ENCODE results near the gene ADGRG1. TPM values are rescaled to one million over a fixed set of nuclear protein-coding genes. Genes with fewer than 3 reads are reported as not detected.
"Not testable (repeated sequence)": the region's sequence is repeated elsewhere in the genome, so short reads cannot be mapped to it uniquely, and the experiment has no call there.

The ADGRG1 gene
- total RNA-seq, 2 donors from 2014 or later, result 0.65 to 1.3 TPM

DNA sequence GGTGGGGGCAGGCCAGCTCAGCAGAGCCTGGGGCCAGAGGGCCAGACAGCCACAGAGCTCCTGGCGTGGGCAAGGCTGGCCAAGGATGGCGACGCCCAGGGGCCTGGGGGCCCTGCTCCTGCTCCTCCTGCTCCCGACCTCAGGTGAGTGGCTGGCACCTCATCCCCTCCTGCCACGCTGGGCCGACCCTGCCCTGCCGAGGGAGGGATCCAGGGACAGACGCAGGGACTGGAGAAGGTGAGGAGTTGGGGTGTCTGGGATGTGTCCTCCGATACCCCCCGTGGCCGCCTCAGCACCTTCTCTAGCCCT lies 39.8 kb downstream of the ADGRG1 start, which contains the start of gene ADGRG3:
Gene ADGRG3, plus strand, starts transcription at position 44 of the 309 bp plus-strand sequence. Its CDS starts 42 bp downstream, at position 86.
- no peak for DNase-seq
- no peak within 1 kb of the TSS for H3K27ac Mint-ChIP-seq
- H3K27me3 Mint-ChIP-seq, result peaks cover 26% of the 10 kb centered on the region
- H3K9me3 ChIP-seq (ENCODE audit: control insufficient read depth, low read length, poor library complexity, severe bottlenecking), result no peaks in the 10 kb centered on the region
- H3K4me1 Mint-ChIP-seq, result peaks cover 4% of the 10 kb centered on the region
- peak; percentile 50 for ATAC-seq
- peak within 1 kb of the TSS; percentile 33 for H3K4me3 Mint-ChIP-seq
- H3K36me3 Mint-ChIP-seq (ENCODE audit: low read depth), result peaks cover 2% of the 10 kb centered on the region

DNA sequence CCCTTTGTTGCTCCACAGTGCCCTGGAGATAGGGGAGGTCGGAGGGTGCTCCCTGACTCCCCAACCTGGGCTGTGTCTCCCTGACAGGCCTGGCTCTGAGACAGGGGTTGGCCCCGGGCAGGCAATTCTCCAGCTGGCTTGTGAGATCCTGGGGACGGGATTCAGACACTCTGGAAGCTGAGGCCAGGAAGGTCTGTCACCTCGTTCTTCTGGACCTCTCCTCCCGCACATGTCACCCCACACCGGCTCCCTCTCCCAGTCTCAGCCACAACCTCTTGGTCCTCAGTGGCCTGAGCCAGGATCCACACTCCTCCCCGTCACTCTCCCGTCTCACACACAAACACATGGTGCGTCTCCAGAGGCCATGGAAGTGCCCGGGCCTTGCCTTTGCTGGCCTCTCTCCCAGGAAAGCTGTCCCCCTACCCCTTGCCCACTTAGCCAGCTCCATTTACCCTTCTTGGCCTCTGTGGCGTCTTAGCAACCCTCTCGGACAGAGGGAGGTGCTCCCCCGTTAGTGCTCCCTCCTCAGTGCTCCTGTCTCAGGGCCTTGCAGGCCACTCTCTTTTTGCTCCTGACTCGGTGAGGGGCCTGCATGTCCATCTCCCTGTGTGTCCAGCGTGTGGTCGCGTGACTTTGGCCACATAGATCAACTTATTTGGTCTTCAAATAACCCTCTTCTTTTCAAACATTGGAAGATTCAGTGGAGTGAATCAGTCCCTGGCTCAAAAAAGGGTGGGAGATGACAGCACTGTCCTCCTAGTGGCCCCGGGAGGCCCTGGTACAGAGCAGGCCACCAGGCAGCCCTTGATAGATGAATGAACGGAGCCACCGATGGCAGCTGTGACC lies 40.4 kb downstream of the ADGRG1 start:
- DNase-seq (no peak), ATAC-seq (no peak)
- Mint-ChIP-seq H3K36me3 (ENCODE audit: low read depth) (peaks cover 2% of the 10 kb centered on the region), H3K4me3 (peak overlapping the region; percentile 33), H3K4me1 (peaks cover 7% of the 10 kb centered on the region), H3K27me3 (peaks cover 33% of the 10 kb centered on the region), H3K27ac (no peak overlapping the region)
- no peaks in the 10 kb centered on the region for H3K9me3 ChIP-seq (ENCODE audit: control insufficient read depth, low read length, poor library complexity, severe bottlenecking)

DNA sequence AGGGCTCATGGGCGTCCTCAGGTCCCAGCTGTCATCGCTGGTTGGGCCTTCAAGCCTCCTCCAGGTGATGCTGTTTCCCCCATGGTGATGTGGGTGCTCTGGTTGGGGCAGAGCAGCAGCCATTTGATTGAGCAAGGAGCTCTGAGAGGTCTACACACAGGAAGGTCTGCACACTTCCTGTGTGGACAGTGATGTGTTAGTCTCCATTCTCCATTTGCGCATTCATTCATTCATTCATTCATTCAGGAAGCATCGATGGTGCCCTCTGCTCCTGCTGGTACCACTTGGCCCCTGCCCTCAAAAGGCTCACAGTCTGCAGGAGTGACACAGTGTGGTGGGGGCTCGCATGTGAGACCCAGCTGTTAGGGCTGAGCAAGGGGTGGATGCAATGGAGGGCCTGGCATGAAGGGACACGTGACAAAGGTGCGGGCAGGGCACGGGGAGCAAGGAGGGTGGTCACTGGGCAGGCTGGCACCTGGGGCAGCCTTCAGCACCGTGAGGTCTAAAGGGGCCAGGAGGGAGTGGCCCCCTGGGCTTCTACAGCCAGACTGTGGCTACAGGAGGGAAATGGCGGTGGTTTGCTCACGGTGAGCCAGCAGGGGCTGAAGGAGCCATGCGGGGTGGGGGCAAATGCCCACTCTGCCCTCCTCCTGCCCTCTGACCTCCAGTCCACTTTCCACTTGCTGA lies 41.2 kb downstream of the ADGRG1 start:
- DNase-seq (no peak), ATAC-seq (no peak)
- H3K27me3 Mint-ChIP-seq, result peaks cover 36% of the 10 kb centered on the region
- peaks cover 8% of the 10 kb centered on the region for H3K4me1 Mint-ChIP-seq
- H3K4me3 Mint-ChIP-seq, result no peak overlapping the region
- H3K27ac Mint-ChIP-seq, result no peak overlapping the region
- no peaks in the 10 kb centered on the region for H3K9me3 ChIP-seq (ENCODE audit: control insufficient read depth, low read length, poor library complexity, severe bottlenecking)
- H3K36me3 Mint-ChIP-seq (ENCODE audit: low read depth), result peaks cover 2% of the 10 kb centered on the region

DNA sequence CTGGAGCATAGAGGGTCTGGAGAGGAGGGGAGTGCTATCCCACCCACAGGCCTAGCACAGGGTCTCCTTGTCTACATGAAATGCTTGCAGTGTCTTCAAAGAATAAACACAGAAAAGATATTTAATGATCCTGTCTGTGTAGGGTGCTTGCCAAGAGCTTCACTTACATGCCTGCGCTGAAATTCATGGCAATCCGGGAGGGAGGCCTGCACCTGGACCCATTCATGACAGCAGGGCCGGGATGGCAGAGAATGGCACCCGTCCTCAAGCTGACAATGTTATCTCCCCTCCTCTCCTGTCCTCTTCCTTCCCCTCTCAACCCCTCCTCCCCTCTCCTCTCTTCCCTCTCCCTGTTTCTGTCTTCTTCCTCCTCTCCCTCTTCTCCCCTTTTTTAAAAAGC lies 41.8 kb downstream of the ADGRG1 start:
- ATAC-seq, result no peak

DNA sequence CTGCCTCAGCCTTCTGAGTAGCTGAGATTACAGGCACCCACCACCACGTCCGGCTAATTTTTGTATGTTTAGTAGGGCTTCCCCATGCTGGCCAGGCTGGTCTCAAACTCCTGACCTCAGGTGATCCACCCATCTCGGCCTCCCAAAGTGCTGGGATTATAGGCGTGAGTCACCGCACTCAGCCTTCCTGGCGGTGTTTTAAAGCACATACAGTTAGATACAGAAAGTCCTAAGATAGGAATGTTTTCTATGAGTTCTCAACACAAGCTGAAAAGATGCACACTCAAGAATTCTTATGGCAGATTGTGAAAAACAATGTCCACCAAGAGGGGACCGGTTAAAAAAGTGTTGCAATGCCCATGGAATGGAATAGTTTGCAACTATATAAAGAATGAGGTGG lies 43.0 kb downstream of the ADGRG1 start:
- not testable (repeated sequence) for H3K36me3 Mint-ChIP-seq (ENCODE audit: low read depth); H3K4me3 Mint-ChIP-seq
- H3K27ac Mint-ChIP-seq, result peak overlapping the region; percentile 75

More for the DNA sequence above, 41.8 kb downstream of the ADGRG1 start:
- Mint-ChIP-seq H3K27me3 (peaks cover 36% of the 10 kb centered on the region), H3K4me3 (no peak overlapping the region), H3K27ac (no peak overlapping the region), H3K4me1 (peaks cover 8% of the 10 kb centered on the region), H3K36me3 (ENCODE audit: low read depth) (peaks cover 2% of the 10 kb centered on the region)
- no peaks in the 10 kb centered on the region for H3K9me3 ChIP-seq (ENCODE audit: control insufficient read depth, low read length, poor library complexity, severe bottlenecking)
- no peak for DNase-seq

DNA sequence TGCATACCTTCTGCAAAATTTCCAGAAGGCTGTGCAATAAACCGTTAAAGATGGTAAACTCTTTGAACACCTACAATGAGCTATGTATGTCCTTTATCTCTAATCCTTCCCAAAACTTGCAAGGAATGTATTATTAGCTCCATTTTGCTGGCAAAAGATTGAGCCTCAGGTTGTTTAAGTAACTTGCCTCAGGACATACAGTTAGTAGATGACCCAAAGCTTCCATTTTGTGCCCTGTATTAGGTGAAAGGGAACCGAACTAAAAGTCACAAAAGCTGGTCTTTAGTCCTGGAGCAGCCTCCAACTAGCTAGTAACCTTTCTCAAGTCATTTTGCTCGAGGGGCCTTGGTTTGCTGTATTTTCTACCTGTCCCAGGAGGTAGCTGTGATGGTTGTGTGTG lies 44.0 kb downstream of the ADGRG1 start:
- Mint-ChIP-seq H3K4me3 (no peak overlapping the region), H3K4me1 (peaks cover 11% of the 10 kb centered on the region)
- no peak for ATAC-seq

More for the DNA sequence above, 43.0 kb downstream of the ADGRG1 start:
- DNase-seq; H3K9me3 ChIP-seq (ENCODE audit: control insufficient read depth, low read length, poor library complexity, severe bottlenecking); ATAC-seq; H3K4me1 Mint-ChIP-seq: not testable (repeated sequence)
- H3K27me3 Mint-ChIP-seq, result peaks cover 36% of the 10 kb centered on the region

DNA sequence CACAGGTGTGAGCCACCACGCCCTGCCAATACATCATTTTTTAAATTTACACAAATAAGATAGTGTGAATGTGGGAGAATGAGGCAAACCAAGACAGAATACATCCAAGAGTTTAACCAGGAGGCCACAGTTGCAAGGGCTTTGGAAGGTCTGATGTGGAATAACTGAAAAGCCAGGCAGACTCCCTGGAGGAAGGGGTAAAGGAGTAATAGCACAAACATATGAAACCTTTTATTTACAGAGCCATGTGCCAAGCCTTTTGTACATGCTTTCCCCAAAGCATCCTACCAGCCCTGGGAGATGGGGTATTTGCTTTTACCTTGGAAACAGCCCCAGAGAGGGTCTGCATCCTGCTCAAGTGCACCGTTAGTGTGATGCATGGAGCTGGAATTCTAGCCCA lies 44.4 kb downstream of the ADGRG1 start:
- ATAC-seq, result no peak
- DNase-seq, result no peak
- peaks cover 2% of the 10 kb centered on the region for H3K36me3 Mint-ChIP-seq (ENCODE audit: low read depth)
- no peak overlapping the region for H3K4me3 Mint-ChIP-seq
- H3K4me1 Mint-ChIP-seq, result peaks cover 11% of the 10 kb centered on the region
- H3K27ac Mint-ChIP-seq, result no peak overlapping the region
- H3K9me3 ChIP-seq (ENCODE audit: control insufficient read depth, low read length, poor library complexity, severe bottlenecking), result no peaks in the 10 kb centered on the region
- peaks cover 36% of the 10 kb centered on the region for H3K27me3 Mint-ChIP-seq

More for the DNA sequence above, 44.0 kb downstream of the ADGRG1 start:
- Mint-ChIP-seq H3K27me3 (peaks cover 36% of the 10 kb centered on the region), H3K36me3 (ENCODE audit: low read depth) (peaks cover 2% of the 10 kb centered on the region), H3K27ac (no peak overlapping the region)
- no peak for DNase-seq
- H3K9me3 ChIP-seq (ENCODE audit: control insufficient read depth, low read length, poor library complexity, severe bottlenecking), result no peaks in the 10 kb centered on the region

DNA sequence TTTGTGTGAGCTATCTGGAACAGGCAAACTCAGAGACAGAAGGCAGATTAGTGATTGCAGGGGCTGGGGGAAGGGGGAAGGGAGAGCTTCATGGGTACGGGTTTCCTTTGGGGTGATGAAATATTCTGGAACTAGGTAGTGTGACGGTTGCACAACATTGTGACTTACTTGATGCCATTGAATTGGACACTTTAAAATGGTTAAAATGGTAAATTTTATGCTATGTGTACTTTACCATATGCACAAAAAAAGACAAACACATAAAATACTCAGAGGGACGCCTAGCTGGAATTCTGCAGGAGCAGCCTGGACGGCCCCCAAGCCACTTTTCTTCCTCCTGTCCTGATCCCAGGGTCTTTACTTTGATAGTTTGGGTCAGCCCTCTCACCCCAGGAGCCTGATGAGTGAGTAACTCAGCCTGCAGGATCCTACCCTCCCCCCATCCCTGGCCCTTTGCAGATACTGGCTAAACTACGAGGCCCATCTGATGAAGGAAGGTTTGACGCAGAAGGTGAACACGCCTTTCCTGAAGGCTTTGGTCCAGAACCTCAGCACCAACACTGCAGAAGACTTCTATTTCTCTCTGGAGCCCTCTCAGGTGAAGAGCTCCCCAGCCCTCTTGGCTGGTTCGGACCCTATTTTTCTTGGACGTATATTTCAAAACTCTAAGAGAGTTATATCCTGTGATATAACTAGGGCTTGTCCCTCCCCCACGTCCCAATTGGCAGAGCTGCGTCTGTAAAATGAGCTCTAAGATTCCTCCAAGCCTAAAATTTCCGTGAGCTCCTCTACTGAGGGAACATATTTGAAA lies 47.5 kb downstream of the ADGRG1 start:
- Mint-ChIP-seq H3K4me1 (peaks cover 12% of the 10 kb centered on the region), H3K36me3 (ENCODE audit: low read depth) (no peaks in the 10 kb centered on the region), H3K27me3 (peaks cover 23% of the 10 kb centered on the region), H3K4me3 (no peak overlapping the region), H3K27ac (peak overlapping the region; percentile 34)
- H3K9me3 ChIP-seq (ENCODE audit: control insufficient read depth, low read length, poor library complexity, severe bottlenecking), result no peaks in the 10 kb centered on the region
- no peak for ATAC-seq
- DNase-seq, result no peak

DNA sequence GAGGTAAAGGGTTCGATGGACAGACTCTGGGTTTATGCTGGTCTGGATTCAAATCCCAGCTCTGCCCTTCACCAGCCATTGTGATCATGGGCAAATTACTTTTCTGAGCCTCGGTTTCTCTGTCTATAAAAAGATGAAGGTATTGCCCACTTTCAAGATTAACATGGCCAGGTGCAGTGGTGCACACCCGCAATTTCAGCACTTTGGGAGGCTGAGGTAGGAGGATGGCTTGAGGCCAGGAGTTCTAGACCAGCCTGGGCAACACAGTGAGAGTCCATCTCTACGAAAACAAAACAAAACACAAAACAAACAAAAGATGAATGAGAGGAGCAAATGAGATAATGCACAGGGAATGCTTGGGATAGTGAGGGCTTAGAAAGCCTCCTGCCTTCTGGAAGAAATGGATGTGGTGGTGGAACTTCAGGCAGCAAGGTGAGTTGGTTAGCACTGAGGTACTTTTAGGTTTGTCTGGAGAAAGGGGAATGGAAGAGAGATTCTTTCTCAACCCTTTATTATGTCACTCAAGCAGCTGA lies 48.2 kb downstream of the ADGRG1 start:
- no peak for DNase-seq
- Mint-ChIP-seq H3K27me3 (peaks cover 17% of the 10 kb centered on the region), H3K4me1 (peaks cover 12% of the 10 kb centered on the region), H3K4me3 (no peak overlapping the region), H3K36me3 (ENCODE audit: low read depth) (no peaks in the 10 kb centered on the region), H3K27ac (peak overlapping the region; percentile 34)
- H3K9me3 ChIP-seq (ENCODE audit: control insufficient read depth, low read length, poor library complexity, severe bottlenecking), result no peaks in the 10 kb centered on the region
- no peak for ATAC-seq

DNA sequence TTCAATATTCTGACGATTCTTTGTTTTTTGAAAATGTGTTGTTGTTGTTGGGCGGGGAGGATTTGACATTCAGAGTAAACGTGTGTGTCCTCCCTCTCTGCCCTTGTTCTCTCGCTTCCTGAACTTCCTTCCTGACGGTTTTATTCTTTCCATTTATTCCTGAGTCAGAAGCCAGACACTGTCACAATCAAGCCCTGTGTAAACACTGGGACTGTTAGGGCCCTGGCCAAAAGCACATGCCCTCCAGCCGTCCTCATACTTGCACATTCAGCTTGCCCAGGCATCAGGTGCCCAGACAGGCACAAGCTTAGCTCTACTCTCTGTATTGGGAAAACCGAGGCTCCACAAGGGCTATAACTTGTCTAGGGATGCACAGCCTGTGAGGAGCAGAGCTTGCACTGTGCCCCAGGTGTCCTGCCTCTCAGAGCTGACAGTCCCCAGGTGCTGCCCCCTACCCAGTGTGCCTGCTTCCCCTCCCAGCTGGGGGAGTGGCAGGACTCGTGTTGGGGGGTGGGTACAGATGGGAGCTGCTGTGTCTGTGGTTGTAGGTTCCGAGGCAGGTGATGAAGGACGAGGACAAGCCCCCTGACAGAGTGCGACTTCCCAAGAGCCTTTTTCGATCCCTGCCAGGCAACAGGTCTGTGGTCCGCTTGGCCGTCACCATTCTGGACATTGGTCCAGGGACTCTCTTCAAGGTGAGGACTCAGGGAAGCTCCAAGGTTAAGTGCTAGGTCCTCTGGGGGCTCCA lies 49.4 kb downstream of the ADGRG1 start:
- ATAC-seq, result no peak
- DNase-seq, result no peak
- H3K4me3 Mint-ChIP-seq, result no peak overlapping the region
- H3K4me1 Mint-ChIP-seq, result peaks cover 12% of the 10 kb centered on the region
- no peaks in the 10 kb centered on the region for H3K9me3 ChIP-seq (ENCODE audit: control insufficient read depth, low read length, poor library complexity, severe bottlenecking)
- H3K36me3 Mint-ChIP-seq (ENCODE audit: low read depth), result no peaks in the 10 kb centered on the region
- no peak overlapping the region for H3K27ac Mint-ChIP-seq
- peaks cover 15% of the 10 kb centered on the region for H3K27me3 Mint-ChIP-seq

DNA sequence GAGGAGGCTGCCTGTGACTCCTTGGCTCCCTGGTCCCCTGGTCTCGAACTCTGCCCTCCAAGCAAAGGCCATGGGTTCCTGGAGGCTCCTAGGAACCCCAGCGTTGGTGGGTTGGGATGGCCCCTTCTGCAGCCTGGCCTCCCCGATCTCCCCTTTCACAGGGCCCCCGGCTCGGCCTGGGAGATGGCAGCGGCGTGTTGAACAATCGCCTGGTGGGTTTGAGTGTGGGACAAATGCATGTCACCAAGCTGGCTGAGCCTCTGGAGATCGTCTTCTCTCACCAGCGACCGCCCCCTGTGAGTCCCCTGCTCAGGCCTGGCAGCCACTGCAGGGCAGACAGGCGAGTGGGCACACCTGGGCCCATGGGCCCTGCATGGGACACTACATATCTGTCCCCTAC lies 50.6 kb downstream of the ADGRG1 start:
- H3K4me1 Mint-ChIP-seq, result peaks cover 7% of the 10 kb centered on the region
- no peaks in the 10 kb centered on the region for H3K36me3 Mint-ChIP-seq (ENCODE audit: low read depth)
- DNase-seq (no peak), ATAC-seq (no peak)
- no peak overlapping the region for H3K27ac Mint-ChIP-seq
- no peaks in the 10 kb centered on the region for H3K9me3 ChIP-seq (ENCODE audit: control insufficient read depth, low read length, poor library complexity, severe bottlenecking)
- H3K4me3 Mint-ChIP-seq, result no peak overlapping the region
- peaks cover 11% of the 10 kb centered on the region for H3K27me3 Mint-ChIP-seq

DNA sequence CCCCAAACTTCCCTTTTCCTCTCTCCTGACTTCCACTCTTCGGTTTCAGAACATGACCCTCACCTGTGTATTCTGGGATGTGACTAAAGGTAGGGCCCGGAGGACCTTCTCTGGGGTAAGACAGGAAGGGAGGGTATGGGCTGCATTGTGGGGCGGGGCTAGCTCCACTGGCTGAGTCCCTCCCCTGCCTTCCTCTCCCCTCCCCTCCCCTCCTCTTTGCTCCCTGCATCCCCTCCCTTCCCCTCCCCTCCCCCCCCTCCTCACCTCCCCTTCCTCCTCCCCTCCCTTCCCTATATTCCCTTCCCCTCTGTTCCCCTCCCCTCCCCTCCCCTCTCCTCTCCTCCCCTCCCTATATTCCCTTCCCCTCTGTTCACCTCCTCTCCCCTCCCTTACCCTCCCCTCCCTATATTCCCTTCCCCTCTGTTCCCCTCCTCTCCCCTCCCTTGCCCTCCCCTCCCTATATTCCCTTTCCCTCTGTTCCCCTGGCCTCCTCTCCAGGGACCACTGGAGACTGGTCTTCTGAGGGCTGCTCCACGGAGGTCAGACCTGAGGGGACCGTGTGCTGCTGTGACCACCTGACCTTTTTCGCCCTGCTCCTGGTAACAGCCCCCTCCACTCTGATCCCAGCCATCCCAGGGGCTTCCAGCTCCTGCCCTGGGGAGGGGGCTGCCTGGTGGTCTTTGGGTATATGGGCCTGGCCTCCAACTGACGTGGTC lies 51.5 kb downstream of the ADGRG1 start:
- no peak overlapping the region for H3K4me3 Mint-ChIP-seq
- H3K4me1 Mint-ChIP-seq, result peaks cover 7% of the 10 kb centered on the region
- no peak overlapping the region for H3K27ac Mint-ChIP-seq
- H3K27me3 Mint-ChIP-seq, result peaks cover 10% of the 10 kb centered on the region
- no peak for DNase-seq
- H3K9me3 ChIP-seq (ENCODE audit: control insufficient read depth, low read length, poor library complexity, severe bottlenecking), result no peaks in the 10 kb centered on the region
- no peak for ATAC-seq
- no peaks in the 10 kb centered on the region for H3K36me3 Mint-ChIP-seq (ENCODE audit: low read depth)
